Spleen (tissue), 11 donors: Measurements from ENCODE around the gene WHAMM. TPM values are rescaled to one million over a fixed set of nuclear protein-coding genes. Genes with fewer than 3 reads are reported as not detected.

Source experiments
- DNase-seq: peaks from one replicate; pipeline ENCODE4 v3.0.0-alpha.2; 2020
- H3K27ac ChIP-seq, 8 donors: fragments of 200-600 bp; sonication (generic) in 7 of 8; 1 replicate in 4 of 8; 2 replicates in 4 of 8; pipeline versions ENCODE4 v1.5.0 to v1.8.0; 2016 to 2021; ENCODE audit warnings: inconsistent platforms in 4 of 8, mild to moderate bottlenecking in 4 of 8, moderate library complexity in 1 of 8
- H3K27me3 ChIP-seq, 7 donors: fragments of 200-600 bp; sonication (generic) in 6 of 7; replicated peaks in 1 of 7; 1 replicate in 4 of 7; 2 replicates in 3 of 7; pipeline versions ENCODE4 v1.5.0 to v1.8.0; 2016 to 2021; ENCODE audit warnings: inconsistent platforms in 3 of 7, mild to moderate bottlenecking in 1 of 7
- H3K36me3 ChIP-seq, 6 donors: fragments of 200-600 bp; sonication (generic) in 5 of 6; 1 replicate in 4 of 6; 2 replicates in 2 of 6; pipeline versions ENCODE4 v1.5.0 to v1.8.0; 2016 to 2021; ENCODE audit warnings: inconsistent platforms in 2 of 6
- H3K4me1 ChIP-seq, 6 donors: fragments of 200-600 bp; sonication (generic) in 5 of 6; 1 replicate in 3 of 6; 2 replicates in 3 of 6; pipeline versions ENCODE4 v1.5.0 to v1.8.0; 2016 to 2021; ENCODE audit warnings: inconsistent platforms in 3 of 6
- H3K4me3 ChIP-seq, 8 donors: fragments of 200-600 bp; sonication (generic) in 7 of 8; 1 replicate in 4 of 8; 2 replicates in 4 of 8; pipeline versions ENCODE4 v1.5.0 to v1.8.0; 2016 to 2021; ENCODE audit warnings: inconsistent platforms in 4 of 8, mild to moderate bottlenecking in 4 of 8, moderate library complexity in 2 of 8
- H3K9me3 ChIP-seq, 8 donors: fragments of 200-600 bp; sonication (generic) in 7 of 8; 1 replicate in 4 of 8; 2 replicates in 4 of 8; pipeline versions ENCODE4 v1.5.0 to v1.8.0; 2016 to 2021; ENCODE audit warnings: inconsistent platforms in 4 of 8
- CTCF ChIP-seq, 11 experiments: fragments of 200-600 bp in 7 of 11; fragments of 450-650 bp in 4 of 11; sonication (generic) in 4 of 11; IDR thresholded peaks in 8 of 11; conservative IDR thresholded peaks in 3 of 11; 1 replicate in 7 of 11; 2 replicates in 4 of 11; pipeline versions ENCODE4 v1.4.0 to v1.8.0; 2016 to 2021; ENCODE audit warnings: antibody characterized with exemption in 11 of 11, inconsistent platforms in 4 of 11, mild to moderate bottlenecking in 1 of 11
- POLR2A ChIP-seq, 3 donors: fragments of 450-650 bp; IDR thresholded peaks; one replicate each; pipeline ENCODE4 v1.5.1; 2017; ENCODE audit warnings: antibody characterized with exemption in 3 of 3, mild to moderate bottlenecking in 1 of 3
- POLR2AphosphoS5 ChIP-seq, 3 donors: sonication (generic); formaldehyde crosslinking; IDR thresholded peaks; one replicate each; pipeline ENCODE4 v1.5.1; 2017; ENCODE audit warnings: antibody characterized with exemption in 3 of 3
- WGBS, 5 donors: extraction: QIAGEN DNeasy Blood & Tissue Kit in 3 of 5; methylation state at CpG; one replicate each; pipeline versions ENCODE4 v1.1.5 to v1.1.7; 2013 to 2018; 5-methylcytosine and 5-hydroxymethylcytosine counted together
- intact Hi-C: fragments of 100-400 bp; cut with DNase I; formaldehyde crosslinking; loops from one replicate; pipeline ENCODE4 v1.15.0; 2023; ENCODE audit warnings: low total_unique reads
- polyA plus RNA-seq, 3 donors: library from polyadenylated mRNA; stranded (reverse); fragments of 200-250 nt; gene quantifications; one replicate each; pipeline ENCODE4 v1.2.1, GENCODE V29; 2013
- total RNA-seq, 7 donors: library from RNA; depleted of rRNA in 3 of 7; stranded (reverse); fragments of >200 nt in 3 of 7; fragmentation: NEBNext Ultra II Directional in 4 of 7; extraction: Animal tissue kit (Norgen Biotek cat#: 25700) in 4 of 7; gene quantifications; one replicate each; pipeline versions ENCODE4 v1.1.0 to v1.2.1, GENCODE V29; 2016 to 2021
- donor health status: healthy with polysubstance abuse.
- donor health status: DM: no; HTN: no; CAD: no; lungs with moderate emphysema.
- donor health status: DM: no; HTN: no; CAD: no.
- donor health status: Bipolar disorder and iron deficiency.
- donor health status: healthy.
- donor health status: DM: no; HTN: no; CAD: no.
- donor health status: DM: yes; HTN: yes; CAD: no.

Gene WHAMM
- total and polyA plus RNA-seq, 10 donors, result 3.3 to 14.1 (median 11.9) TPM

GRCh38 chr15:82851981-82852511, 42.6 kb downstream of the WHAMM start:
- no peak overlapping the region for H3K4me3 ChIP-seq
- TF ChIP-seq CTCF (IDR thresholded peaks at IDR 0.05 in 8 of 11, conservative IDR thresholded peaks at IDR 0.05 in 3 of 11), result no peak
- TF ChIP-seq POLR2A (IDR thresholded peaks at IDR 0.05), result no peak
- no peak for TF ChIP-seq POLR2AphosphoS5 (IDR thresholded peaks at IDR 0.05)
- no peaks in the 10 kb centered on the region for H3K36me3 ChIP-seq
- WGBS, 5 donors, result 80 to 89% (median 85%) methylated on average over 9 of the region's 9 CpGs
- H3K27ac ChIP-seq, result no peak overlapping the region
- H3K4me1 ChIP-seq, result peaks cover 4 to 49% (median 27%) of the 10 kb centered on the region in 6 donors
- H3K27me3 ChIP-seq, result no peaks in the 10 kb centered on the region
- no peak for DNase-seq
- no peaks in the 10 kb centered on the region for H3K9me3 ChIP-seq
- intact Hi-C loops, result no loop called here

GRCh38 chr15:82852941-82853561, 43.6 kb downstream of the WHAMM start:
- no peak overlapping the region for H3K4me3 ChIP-seq
- no peaks in the 10 kb centered on the region for H3K27me3 ChIP-seq
- WGBS, 5 donors, result 32 to 53% (median 48%) methylated on average over 11 to 16 of the region's 16 CpGs
- no peak overlapping the region for H3K27ac ChIP-seq
- no peaks in the 10 kb centered on the region for H3K36me3 ChIP-seq
- TF ChIP-seq POLR2A (IDR thresholded peaks at IDR 0.05) (no peak), CTCF (IDR thresholded peaks at IDR 0.05 in 8 of 11, conservative IDR thresholded peaks at IDR 0.05 in 3 of 11) (no peak)
- no peaks in the 10 kb centered on the region for H3K9me3 ChIP-seq
- DNase-seq, result no peak
- peaks cover 4 to 49% (median 27%) of the 10 kb centered on the region in 6 donors for H3K4me1 ChIP-seq
- intact Hi-C loops, result no loop called here

GRCh38 chr15:82854554-82854953, 45.1 kb downstream of the WHAMM start:
- TF ChIP-seq POLR2A (IDR thresholded peaks at IDR 0.05) (no peak), CTCF (IDR thresholded peaks at IDR 0.05 in 8 of 11, conservative IDR thresholded peaks at IDR 0.05 in 3 of 11) (no peak), POLR2AphosphoS5 (IDR thresholded peaks at IDR 0.05) (no peak)
- Histone ChIP-seq H3K36me3 (no peaks in the 10 kb centered on the region), H3K4me1 (peaks cover 1 to 42% (median 22%) of the 10 kb centered on the region in 6 donors), H3K27me3 (no peaks in the 10 kb centered on the region), H3K4me3 (no peak overlapping the region), H3K9me3 (no peaks in the 10 kb centered on the region), H3K27ac (no peak overlapping the region)
- intact Hi-C loops, result no loop called here
- 82 to 98% (median 94%) methylated on average over 7 to 21 of the region's 21 CpGs for WGBS, 5 donors
- DNase-seq, result no peak

- WGBS, 5 donors, result 68 to 75% (median 71%) methylated on average over 16 to 17 of the region's 17 CpGs
- peak overlapping the region in 6 of 8 donors; percentile 55 to 75 (median 62) for H3K27ac ChIP-seq
Observed at GRCh38 chr15:82855286-82856100, 46.1 kb downstream of the WHAMM start.

More at GRCh38 chr15:82855286-82856100, 46.1 kb downstream of the WHAMM start:
- H3K4me3 ChIP-seq, result no peak overlapping the region
- no peaks in the 10 kb centered on the region for H3K9me3 ChIP-seq
- no peak for DNase-seq
- TF ChIP-seq CTCF (IDR thresholded peaks at IDR 0.05 in 8 of 11, conservative IDR thresholded peaks at IDR 0.05 in 3 of 11), result no peak
- no peak for TF ChIP-seq POLR2A (IDR thresholded peaks at IDR 0.05)
- TF ChIP-seq POLR2AphosphoS5 (IDR thresholded peaks at IDR 0.05), result no peak
- H3K27me3 ChIP-seq, result no peaks in the 10 kb centered on the region
- H3K36me3 ChIP-seq, result no peaks in the 10 kb centered on the region
- intact Hi-C loops, result no loop called here
- H3K4me1 ChIP-seq, result peaks cover 0 to 33% (median 15%) of the 10 kb centered on the region in 6 donors
